Measurements from ENCODE around the gene AQP2.
"Not testable (repeated sequence)": the region's sequence is repeated elsewhere in the genome, so short reads cannot be mapped to it uniquely, and the experiment has no call there.

The AQP2 gene

GRCh38 chr12:49979791-49980190, 29.3 kb downstream of the AQP2 start:
- Histone ChIP-seq H3K4me3 (no peak overlapping the region), H3K27me3 (ENCODE audit: low read depth) (no peaks in the 10 kb centered on the region), H3K4me1 (no peaks in the 10 kb centered on the region), H3K9me3 (no peaks in the 10 kb centered on the region), H3K36me3 (replicated peaks) (no peaks in the 10 kb centered on the region; the same call in 1 of the 2 replicates)
- no peak for DNase-seq (ENCODE audit: low spot score in 2 of 2)
- in situ Hi-C loops (cut with MboI; ENCODE audit: low sequenced_read_pairs), result no loop called here

DNA sequence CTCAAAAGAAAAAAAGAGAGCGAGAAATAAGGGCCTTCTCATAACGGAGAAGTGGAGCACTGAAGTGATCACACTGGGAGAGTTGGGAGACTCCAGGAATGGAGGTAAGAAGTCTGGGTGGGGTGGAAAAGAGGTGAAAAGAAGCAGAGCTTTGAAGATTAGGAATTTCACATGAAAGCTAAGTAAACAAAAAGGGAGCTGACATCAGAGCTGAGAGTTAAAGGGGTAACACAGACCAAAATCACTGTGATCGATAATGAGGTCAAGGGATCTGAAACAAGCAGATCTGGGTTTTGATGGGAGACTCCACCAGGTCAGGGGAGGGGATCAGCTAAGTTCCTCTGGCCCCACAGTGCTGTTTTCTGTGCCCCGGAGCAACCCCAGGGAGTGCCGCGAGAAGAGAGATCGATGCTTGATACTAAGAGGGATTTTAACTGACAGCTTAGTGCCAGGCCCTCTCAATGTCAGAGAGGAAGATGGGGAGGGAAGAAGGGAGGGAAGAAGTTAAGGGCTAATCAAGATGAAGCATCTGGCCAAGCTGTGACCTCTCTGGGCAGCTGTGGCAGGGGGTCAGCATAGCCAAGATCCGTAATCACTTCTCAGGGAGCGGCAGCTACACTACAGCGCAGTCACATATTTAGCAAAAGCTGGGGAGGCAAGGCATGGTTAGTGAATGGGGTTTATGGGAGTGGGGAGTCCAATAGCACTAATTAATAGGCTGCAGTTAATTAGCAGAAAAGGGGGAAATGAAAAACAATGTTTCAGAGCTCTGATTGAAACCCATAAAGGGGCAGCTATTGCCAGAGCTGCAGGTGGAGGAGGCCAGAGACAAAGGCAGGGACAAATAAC, 30.2 kb downstream of the AQP2 start:
- Histone ChIP-seq H3K27me3 (ENCODE audit: low read depth) (no peaks in the 10 kb centered on the region), H3K4me1 (no peaks in the 10 kb centered on the region), H3K4me3 (no peak overlapping the region), H3K9me3 (no peaks in the 10 kb centered on the region), H3K36me3 (replicated peaks) (no peaks in the 10 kb centered on the region; the same call in 1 of the 2 replicates)
- DNase-seq (ENCODE audit: low spot score in 2 of 2), result no peak
- in situ Hi-C loops (cut with MboI; ENCODE audit: low sequenced_read_pairs), result no loop called here

- DNase-seq (ENCODE audit: low spot score in 2 of 2), result no peak
- in situ Hi-C loops (cut with MboI; ENCODE audit: low sequenced_read_pairs), result no loop called here
- H3K36me3 ChIP-seq (replicated peaks), result peaks cover 13% of the 10 kb centered on the region
- no peaks in the 10 kb centered on the region for H3K9me3 ChIP-seq
- H3K4me1 ChIP-seq, result no peaks in the 10 kb centered on the region
- no peak overlapping the region for H3K4me3 ChIP-seq
- H3K27me3 ChIP-seq (ENCODE audit: low read depth), result no peaks in the 10 kb centered on the region
These were observed 31.9 kb downstream of the AQP2 start for GRCh38 chr12:49982246-49983087.

DNA sequence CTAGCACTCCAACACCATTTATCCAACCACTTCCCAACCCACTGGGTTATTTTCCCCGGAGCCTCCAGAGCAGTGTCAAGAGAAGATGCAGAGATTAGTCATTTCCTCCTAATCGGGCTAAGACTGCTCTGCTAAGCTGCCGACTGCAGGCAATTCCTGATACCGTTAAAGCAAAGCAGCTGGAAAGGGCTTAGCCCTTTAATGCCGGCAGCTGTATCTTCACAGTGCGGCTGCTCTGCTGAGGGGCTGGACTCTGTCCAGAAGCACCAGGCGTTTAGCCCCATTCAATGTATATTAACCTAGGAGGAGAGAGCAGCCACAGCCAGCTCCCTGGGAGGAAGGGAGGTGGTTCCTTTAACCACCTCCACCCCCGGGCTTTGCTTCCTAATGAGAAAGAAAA, 33.4 kb downstream of the AQP2 start:
- in situ Hi-C loops (cut with MboI; ENCODE audit: low sequenced_read_pairs), result no loop called here
- H3K9me3 ChIP-seq, result no peaks in the 10 kb centered on the region
- DNase-seq (ENCODE audit: low spot score in 2 of 2), result no peak
- no peaks in the 10 kb centered on the region for H3K27me3 ChIP-seq (ENCODE audit: low read depth)
- peaks cover 19% of the 10 kb centered on the region for H3K36me3 ChIP-seq (replicated peaks)
- no peaks in the 10 kb centered on the region for H3K4me1 ChIP-seq
- H3K4me3 ChIP-seq, result no peak overlapping the region

- in situ Hi-C loops (cut with MboI; ENCODE audit: low sequenced_read_pairs), result no loop called here
These were observed 34.2 kb downstream of the AQP2 start for GRCh38 chr12:49984476-49985359.

GRCh38 chr12:49985981-49986380, 35.4 kb downstream of the AQP2 start:
- Histone ChIP-seq H3K4me3 (no peak overlapping the region), H3K9me3 (no peaks in the 10 kb centered on the region), H3K36me3 (replicated peaks) (peaks cover 37% of the 10 kb centered on the region), H3K4me1 (no peaks in the 10 kb centered on the region), H3K27me3 (ENCODE audit: low read depth) (no peaks in the 10 kb centered on the region)
- no peak for DNase-seq (ENCODE audit: low spot score in 2 of 2)
- in situ Hi-C loops (cut with MboI; ENCODE audit: low sequenced_read_pairs), result no loop called here

More at GRCh38 chr12:49984476-49985359, 34.2 kb downstream of the AQP2 start:
- no peaks in the 10 kb centered on the region for H3K27me3 ChIP-seq (ENCODE audit: low read depth)
- DNase-seq (ENCODE audit: low spot score in 2 of 2), result no peak
- H3K4me1 ChIP-seq, result no peaks in the 10 kb centered on the region
- no peaks in the 10 kb centered on the region for H3K9me3 ChIP-seq
- no peak overlapping the region for H3K4me3 ChIP-seq
- peaks cover 24% of the 10 kb centered on the region for H3K36me3 ChIP-seq (replicated peaks)

DNA sequence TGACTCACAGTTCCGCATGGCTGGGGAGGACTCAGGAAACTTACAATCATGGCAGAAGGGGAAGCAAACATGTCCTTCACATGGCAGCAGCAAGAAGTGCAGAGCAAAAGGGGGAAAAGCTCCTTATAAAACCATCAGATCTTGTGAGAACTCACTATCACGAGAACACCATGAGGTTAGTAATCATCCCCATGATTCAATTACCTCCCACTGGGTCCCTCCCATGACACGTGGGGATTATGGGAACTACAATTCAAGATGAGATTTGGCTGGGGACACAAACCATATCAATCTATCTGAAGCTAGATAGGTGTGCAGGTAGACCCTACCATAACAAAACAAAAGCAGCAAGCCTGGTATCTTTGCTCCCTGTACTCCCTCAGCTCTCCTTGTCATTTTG, 35.9 kb downstream of the AQP2 start:
- H3K27me3 ChIP-seq (ENCODE audit: low read depth); H3K4me3 ChIP-seq; DNase-seq (ENCODE audit: low spot score in 2 of 2); H3K9me3 ChIP-seq; H3K4me1 ChIP-seq; in situ Hi-C loops (cut with MboI; ENCODE audit: low sequenced_read_pairs): not testable (repeated sequence)
- peaks cover 39% of the 10 kb centered on the region for H3K36me3 ChIP-seq (replicated peaks)

DNA sequence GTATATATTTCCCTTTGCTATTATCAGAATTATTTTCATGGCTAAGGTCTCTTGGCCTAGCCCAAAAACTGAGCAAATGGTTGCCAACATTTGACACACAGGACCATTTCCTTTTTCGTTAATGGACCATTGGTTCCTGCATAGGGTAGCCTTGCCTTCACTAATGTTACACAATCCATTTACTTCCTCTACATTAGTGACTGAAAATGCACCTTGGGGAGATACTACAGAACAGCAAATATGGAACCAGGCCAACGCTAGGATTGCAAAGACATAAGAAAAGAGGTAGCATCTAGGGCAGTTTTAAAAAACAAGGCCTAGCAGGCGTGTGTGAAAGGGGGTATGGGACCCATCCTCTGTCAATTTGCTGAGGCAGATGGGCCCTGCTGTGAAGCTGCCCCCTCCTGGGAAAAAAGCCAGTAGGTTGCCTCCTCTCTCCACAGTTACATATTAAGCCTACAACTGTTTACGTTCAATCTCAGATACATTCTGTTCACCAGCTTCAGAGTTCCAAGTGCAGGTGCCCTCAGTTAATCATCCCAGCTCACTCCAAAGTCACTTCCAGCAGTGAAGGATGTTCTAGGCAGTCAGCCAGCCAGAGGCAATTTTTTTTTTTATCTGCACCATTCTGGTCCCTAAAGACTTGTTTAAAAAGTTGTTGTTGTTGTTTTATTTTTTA, 37.2 kb downstream of the AQP2 start:
- H3K36me3 ChIP-seq (replicated peaks), result peaks cover 52% of the 10 kb centered on the region
- no peak overlapping the region for H3K4me3 ChIP-seq
- H3K27me3 ChIP-seq (ENCODE audit: low read depth), result no peaks in the 10 kb centered on the region
- no peaks in the 10 kb centered on the region for H3K4me1 ChIP-seq
- in situ Hi-C loops (cut with MboI; ENCODE audit: low sequenced_read_pairs), result no loop called here
- DNase-seq (ENCODE audit: low spot score in 2 of 2), result no peak
- H3K9me3 ChIP-seq, result no peaks in the 10 kb centered on the region

DNA sequence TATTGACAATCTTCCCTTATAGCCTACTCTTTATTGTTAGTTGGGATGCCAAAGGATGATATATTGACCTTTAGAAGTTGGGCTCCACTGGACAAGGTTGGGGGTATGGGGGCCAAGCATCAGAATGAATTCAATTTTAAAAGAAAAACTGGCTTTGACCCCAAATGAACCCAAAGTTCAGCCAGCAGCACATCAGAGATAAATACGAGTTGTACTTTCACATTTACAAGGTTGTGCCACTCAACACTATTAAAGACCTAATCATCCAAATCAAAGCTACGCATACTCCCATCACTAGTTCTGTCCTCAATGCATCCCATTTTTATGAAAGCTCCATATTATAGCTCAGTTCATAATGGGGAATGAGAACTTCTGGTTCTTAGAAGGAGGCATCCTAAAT, 38.9 kb downstream of the AQP2 start:
- in situ Hi-C loops (cut with MboI; ENCODE audit: low sequenced_read_pairs); H3K9me3 ChIP-seq; DNase-seq (ENCODE audit: low spot score in 2 of 2); H3K27me3 ChIP-seq (ENCODE audit: low read depth); H3K4me3 ChIP-seq; H3K4me1 ChIP-seq: not testable (repeated sequence)
- peaks cover 68% of the 10 kb centered on the region for H3K36me3 ChIP-seq (replicated peaks)

- H3K36me3 ChIP-seq (replicated peaks), result peaks cover 77% of the 10 kb centered on the region
These were observed 39.7 kb downstream of the AQP2 start for GRCh38 chr12:49990273-49990672.

GRCh38 chr12:49998453-49998852, 47.9 kb downstream of the AQP2 start:
- in situ Hi-C loops (cut with MboI; ENCODE audit: low sequenced_read_pairs), result no loop called here
- H3K9me3 ChIP-seq, result no peaks in the 10 kb centered on the region
- H3K27me3 ChIP-seq (ENCODE audit: low read depth), result no peaks in the 10 kb centered on the region
- H3K4me1 ChIP-seq, result no peaks in the 10 kb centered on the region
- DNase-seq (ENCODE audit: low spot score in 2 of 2), result no peak
- no peak overlapping the region for H3K4me3 ChIP-seq
- H3K36me3 ChIP-seq (replicated peaks), result peaks cover 90% of the 10 kb centered on the region

More at GRCh38 chr12:49990273-49990672, 39.7 kb downstream of the AQP2 start:
- Histone ChIP-seq H3K9me3 (no peaks in the 10 kb centered on the region), H3K4me1 (no peaks in the 10 kb centered on the region), H3K4me3 (no peak overlapping the region), H3K27me3 (ENCODE audit: low read depth) (no peaks in the 10 kb centered on the region)
- in situ Hi-C loops (cut with MboI; ENCODE audit: low sequenced_read_pairs), result no loop called here
- no peak for DNase-seq (ENCODE audit: low spot score in 2 of 2)

DNA sequence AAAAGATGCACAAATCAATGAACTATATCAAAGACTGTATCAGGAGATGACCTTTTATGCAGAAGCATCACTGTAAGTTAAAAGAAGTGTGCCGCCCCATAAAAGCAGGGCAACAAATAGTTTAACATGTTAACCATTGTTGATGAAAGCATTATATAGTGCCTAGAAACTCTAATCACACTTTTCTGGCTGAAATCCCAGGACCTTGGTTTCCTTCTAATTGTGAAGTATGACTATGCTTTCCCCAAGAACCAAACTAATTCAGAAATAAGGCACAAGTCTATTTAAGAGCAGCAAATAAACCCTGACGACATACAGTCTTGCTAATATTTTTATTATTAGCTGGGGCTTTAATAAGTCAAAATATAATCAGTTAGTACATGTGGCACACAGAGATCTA, 53.1 kb downstream of the AQP2 start:
- DNase-seq (ENCODE audit: low spot score in 2 of 2), result no peak
- Histone ChIP-seq H3K4me1 (no peaks in the 10 kb centered on the region), H3K36me3 (replicated peaks) (peaks cover 81% of the 10 kb centered on the region), H3K4me3 (no peak overlapping the region), H3K9me3 (no peaks in the 10 kb centered on the region), H3K27me3 (ENCODE audit: low read depth) (no peaks in the 10 kb centered on the region)
- in situ Hi-C loops (cut with MboI; ENCODE audit: low sequenced_read_pairs), result no loop called here

- no peaks in the 10 kb centered on the region for H3K9me3 ChIP-seq
- in situ Hi-C loops (cut with MboI; ENCODE audit: low sequenced_read_pairs), result no loop called here
- no peaks in the 10 kb centered on the region for H3K4me1 ChIP-seq
- no peak for DNase-seq (ENCODE audit: low spot score in 2 of 2)
- H3K4me3 ChIP-seq, result no peak overlapping the region
- H3K27me3 ChIP-seq (ENCODE audit: low read depth), result no peaks in the 10 kb centered on the region
- peaks cover 76% of the 10 kb centered on the region for H3K36me3 ChIP-seq (replicated peaks)
These were observed 54.2 kb downstream of the AQP2 start for GRCh38 chr12:50004696-50005095.

Measured in HAP-1 (cell line).